Embryonic facial prominence (tissue), 1 donor: ENCODE measurements around the gene NSRP1.
"Not testable (repeated sequence)": the region's sequence is repeated elsewhere in the genome, so short reads cannot be mapped to it uniquely, and the experiment has no call there.

ENCODE experiments used
- DNase-seq: peaks from one replicate; pipeline ENCODE4 v3.0.0-alpha.2; 2016; ENCODE audit errors: extremely low spot score

Gene NSRP1

DNA sequence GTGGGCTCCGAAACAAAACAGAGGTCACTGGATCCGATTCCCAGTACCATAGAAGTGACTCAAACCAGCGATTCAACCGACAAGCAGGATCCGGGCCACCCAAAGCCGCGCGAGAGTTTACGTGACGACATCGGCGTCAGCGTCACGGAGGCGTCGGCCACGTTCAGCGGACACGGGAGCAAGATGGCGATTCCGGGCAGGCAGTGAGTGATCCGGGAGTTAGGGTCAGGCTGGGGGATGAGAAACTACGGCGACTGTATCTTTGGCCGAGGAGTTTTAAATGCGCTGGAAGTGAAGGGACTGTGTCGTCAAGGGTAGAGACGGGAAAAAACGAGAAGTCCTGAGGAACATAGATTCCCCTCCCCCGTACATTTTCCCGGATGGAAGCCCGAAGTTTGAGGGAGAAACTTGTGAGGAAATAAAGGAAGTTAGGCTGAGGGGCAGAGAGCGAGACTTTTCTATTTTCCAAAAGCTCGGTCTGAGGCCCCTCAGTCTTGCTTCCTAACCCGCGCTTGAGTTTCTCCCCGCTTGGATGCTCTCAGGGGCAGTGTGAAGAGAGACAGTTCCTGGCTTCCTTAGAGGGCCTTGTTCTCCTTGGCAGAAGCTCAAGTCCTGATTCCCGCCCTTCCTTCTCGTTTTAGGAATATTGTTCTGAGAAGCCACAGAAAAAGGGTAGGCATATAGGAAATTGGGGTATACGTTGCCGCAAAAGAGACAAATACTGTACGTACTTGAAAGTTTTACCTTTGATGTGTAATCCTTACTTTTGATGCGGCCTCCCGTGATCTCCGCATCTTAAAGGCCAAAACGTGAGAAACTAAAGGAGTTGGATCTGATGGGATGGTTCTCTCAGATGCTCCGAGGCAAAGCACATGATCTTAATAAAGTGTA is at the start of gene NSRP1:
Gene NSRP1 (plus strand): TSS at position 156 of the 891 bp plus-strand sequence. CDS start 28 bp downstream, at position 184.
- DNase-seq, result peak; percentile 88

GRCh38 chr17:30068465-30068864 is 48.2 kb upstream of the NSRP1 start:
- no peak for DNase-seq

- no peak for DNase-seq
Measured at GRCh38 chr17:30074254-30074653, 42.4 kb upstream of the NSRP1 start.

DNA sequence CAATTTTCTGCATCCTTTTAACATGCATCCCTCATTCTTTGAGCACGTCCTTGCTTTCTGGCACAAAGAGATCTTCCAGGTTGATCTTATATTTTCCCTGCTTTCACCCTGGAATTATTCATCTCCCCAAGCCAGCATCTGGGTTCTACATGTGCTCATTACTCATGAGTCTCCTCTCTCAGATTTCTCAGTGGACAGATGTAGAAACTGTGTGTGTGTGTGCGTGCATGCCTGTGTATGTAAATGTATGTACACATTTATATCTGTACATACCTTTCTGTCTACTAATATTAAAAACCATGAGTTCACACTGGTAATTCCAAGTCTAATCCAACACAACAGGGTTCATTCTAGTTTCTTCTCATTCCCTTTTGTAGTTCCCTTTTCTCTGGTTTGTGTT is 41.9 kb upstream of the NSRP1 start:
- DNase-seq, result no peak

- DNase-seq, result no peak
Measured at GRCh38 chr17:30082773-30083172, 33.8 kb upstream of the NSRP1 start.

GRCh38 chr17:30084788-30085187 is 31.8 kb upstream of the NSRP1 start:
- no peak for DNase-seq

- DNase-seq, result no peak
Measured at GRCh38 chr17:30086896-30087295, 29.7 kb upstream of the NSRP1 start.

GRCh38 chr17:30087431-30087830 is 29.2 kb upstream of the NSRP1 start:
- not testable (repeated sequence) for DNase-seq

DNA sequence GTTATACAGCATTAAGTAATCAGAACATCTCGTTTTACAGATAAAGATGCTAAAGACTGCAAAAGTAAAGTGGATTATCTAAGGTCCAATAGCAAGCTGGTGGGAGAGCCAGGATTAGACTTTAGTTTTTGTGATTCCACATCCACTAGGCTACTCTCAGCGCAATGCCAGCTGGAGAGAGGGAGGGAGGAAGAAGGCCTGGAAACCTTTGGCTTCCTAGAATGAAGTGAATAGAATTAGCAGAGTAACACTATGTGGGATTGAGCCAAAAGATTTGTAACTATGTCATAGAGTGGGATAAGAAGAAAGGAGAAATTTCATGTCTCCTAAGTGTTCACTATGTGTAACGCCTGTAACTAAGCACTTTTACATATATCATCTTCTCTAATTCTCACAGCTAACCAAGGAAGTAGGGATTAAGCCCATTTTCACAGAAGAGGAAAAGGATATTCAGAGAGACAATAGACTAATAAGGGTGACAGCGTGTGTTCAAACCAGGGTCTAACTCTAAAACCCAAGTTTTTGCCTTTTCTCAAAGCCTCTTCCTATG is 25.4 kb upstream of the NSRP1 start:
- DNase-seq, result no peak

- DNase-seq, result no peak
Measured at GRCh38 chr17:30091771-30092170, 24.8 kb upstream of the NSRP1 start.

GRCh38 chr17:30092886-30093285 is 23.7 kb upstream of the NSRP1 start:
- DNase-seq, result no peak

DNA sequence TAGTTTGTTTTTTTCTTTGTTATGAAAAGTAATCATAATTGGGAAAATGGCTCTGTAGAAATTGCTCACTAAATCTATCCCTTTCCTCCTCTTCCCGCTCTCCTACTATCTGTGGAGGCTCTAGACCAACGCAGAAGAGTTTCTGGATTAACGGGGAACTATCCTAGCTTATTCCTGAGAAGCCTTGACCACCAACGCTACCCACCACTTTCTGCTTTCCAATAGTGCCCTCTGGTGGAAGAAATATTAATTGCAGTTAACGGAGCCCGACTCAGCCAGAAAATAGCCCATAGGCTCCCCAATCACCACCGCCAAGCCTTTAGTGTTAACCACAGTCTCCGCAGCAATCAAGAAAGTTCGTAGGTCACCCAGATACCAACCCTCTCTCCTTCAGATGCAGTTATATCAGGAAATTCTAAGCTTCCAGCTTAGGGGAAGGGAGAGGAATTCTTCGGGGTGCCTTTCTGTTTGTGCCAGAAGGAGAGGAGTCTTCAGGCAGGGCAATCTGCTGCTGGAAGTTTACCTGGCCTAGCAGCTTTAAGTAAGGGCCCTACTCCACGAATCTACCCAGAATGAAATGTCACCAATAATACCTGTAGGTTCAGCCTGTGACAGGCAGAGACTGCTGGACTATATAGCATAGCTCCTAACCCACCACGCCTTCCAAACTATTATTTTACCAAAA is 23.0 kb upstream of the NSRP1 start:
- peak; percentile 39 for DNase-seq

- no peak for DNase-seq
Measured at GRCh38 chr17:30095507-30096244, 20.9 kb upstream of the NSRP1 start.

- DNase-seq, result no peak
Measured at GRCh38 chr17:30101686-30102390, 14.8 kb upstream of the NSRP1 start.

DNA sequence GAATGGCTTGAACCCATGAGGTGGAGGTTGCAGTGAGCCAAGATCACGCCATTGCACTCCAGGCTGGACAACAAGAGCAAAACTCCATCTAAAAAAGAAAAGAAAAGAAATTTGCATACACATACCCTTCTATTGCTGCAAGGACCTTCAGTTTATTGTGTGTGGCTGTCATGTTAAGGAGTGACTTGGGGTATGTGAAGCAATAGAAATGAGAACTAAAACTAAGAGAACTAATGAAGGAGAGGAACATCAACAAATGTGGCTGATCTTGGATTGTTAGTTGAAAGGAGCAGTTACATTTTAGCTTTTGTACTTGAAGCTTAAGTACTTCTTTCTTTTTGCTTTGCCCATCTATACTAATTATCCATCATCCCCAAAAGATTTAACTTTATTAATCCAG is 12.7 kb upstream of the NSRP1 start:
- no peak for DNase-seq

- peak; percentile 61 for DNase-seq
Measured at GRCh38 chr17:30104575-30105339, 11.9 kb upstream of the NSRP1 start.

DNA sequence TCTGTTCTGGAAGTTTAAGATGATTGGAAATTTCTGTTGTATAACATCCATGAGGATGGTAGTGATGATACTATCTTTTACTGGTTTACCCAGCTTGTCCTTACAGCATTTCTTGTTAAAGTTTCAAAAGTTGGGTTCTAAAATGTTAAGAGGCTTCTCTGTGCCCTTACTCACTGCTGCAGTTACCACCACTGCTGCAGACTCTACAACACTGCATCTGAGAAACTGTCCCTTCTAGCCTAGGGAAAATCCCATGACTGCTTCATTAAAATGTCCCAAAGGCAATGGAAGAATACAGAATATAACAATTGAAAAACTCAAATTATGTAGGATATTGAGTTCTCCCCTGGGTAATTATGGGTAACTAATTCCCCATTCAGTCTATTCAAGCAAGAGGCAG is 3.8 kb upstream of the NSRP1 start:
- no peak for DNase-seq

GRCh38 chr17:30113213-30113612 is 3.4 kb upstream of the NSRP1 start:
- DNase-seq, result no peak

DNA sequence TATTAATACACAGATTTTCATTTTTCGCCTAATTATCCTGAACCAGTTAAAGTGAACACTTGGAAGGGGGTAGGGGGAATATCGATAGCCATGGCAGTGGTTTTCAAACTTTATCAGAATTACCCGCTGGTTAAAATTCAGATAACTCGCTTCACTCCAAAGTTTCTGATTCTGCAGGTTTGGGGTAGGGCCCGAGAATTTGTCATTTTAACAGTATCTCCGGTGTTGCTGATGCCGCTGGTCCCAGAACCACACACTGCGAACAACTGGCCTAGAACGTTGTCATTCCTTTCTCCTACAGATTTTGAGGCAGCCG is 313 bp upstream of the NSRP1 start:
- no peak for DNase-seq

GRCh38 chr17:30117675-30118081 is 1.1 kb downstream of the NSRP1 start:
- no peak for DNase-seq

GRCh38 chr17:30118635-30119034 is 2.0 kb downstream of the NSRP1 start:
- DNase-seq, result not testable (repeated sequence)
